DMS79 (cell line): Measurements from ENCODE around the gene CECR2.

Experiments
- DNase-seq: peaks from one replicate; lab custom pipeline; 2025; lab: John Stamatoyannopoulos, UW

CECR2 gene

DNA sequence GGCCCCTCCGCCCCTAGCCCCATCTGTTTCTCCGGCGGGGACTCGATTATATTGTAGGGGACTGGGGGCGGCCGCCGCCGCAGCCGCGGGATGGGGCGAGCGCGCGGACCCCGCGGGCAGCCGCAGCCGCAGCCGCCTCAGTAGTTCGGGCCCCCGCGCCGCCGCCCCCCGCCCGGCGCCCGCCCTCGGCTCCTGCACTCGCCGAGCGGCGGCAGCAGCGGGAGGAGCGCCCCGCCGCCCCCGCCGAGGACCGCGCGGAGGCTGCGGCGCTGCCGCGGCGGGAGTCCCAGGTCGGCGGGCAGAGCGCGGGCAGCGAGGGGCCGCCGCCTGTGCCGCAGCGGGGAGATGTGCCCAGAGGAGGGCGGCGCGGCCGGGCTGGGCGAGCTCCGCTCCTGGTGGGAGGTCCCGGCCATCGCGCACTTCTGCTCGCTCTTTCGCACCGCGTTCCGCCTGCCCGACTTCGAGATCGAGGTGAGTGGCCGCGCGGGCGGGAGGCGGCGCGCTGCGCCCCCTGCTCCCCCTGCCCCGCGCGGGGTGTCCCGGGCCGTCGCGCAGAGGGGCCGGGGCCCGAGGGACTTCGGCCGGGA lies at the start of gene CECR2:
Gene CECR2, plus strand, starts transcription at position 22 of the 587 bp plus-strand sequence. Its CDS starts 324 bp downstream, at position 346.
- DNase-seq = no peak

DNA sequence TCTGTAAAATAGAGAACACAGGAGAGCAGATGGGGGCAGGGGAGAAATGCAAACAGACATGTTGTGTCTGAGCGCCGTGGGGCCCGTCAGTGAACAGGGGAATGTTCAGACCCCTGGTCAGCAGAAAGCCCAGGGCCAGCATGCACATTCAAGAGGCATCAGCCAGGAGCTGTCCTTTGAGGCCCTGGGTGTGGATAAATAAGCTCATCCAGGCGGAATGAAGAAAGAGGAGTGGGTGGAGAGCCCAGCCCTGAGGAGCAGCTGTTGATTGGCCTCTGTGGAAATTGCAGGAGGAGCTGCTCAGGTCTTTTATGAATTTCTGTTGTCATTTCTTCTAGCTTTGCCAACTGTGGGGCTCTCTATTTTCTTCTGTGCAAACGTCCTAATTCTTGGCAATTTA lies 49.7 kb upstream of the CECR2 start:
- no peak for DNase-seq

DNA sequence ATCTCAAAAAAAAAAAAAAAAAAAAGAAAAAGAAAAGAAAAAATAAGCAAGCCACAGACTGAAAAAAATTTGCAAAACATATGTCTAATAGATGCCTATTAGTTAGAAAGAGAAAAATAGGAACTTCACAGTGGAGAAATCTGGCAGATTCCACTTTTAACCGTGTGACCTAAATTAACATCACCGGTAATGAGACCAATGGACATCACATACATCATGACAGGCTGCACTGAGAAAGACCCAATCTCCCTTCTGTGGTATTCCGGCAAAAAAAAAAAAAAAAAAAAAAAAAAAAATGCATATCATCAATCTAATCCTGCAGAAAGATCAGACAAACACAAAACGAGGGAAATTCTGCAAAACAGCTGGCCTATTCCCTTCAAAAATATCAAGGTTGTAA lies 46.7 kb upstream of the CECR2 start:
- no peak for DNase-seq

DNA sequence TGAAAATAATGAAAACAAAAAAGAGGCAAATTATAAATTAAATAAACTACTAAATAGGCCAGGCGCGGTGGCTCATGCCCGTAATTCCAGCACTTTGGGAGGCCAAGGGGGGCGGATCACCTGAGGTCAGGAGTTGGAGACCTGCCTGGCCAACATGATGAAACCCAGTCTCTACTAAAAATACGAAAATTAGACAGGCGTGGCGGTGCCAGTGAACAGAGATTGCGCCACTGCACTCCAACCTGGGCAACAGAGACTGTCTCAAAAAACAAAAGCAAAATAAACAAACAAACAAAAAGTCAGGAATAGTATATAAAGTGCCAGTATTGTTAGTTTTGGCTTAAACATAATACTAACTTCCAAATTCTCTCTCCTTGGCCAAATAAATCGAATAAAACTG lies 37.6 kb upstream of the CECR2 start:
- no peak for DNase-seq

DNA sequence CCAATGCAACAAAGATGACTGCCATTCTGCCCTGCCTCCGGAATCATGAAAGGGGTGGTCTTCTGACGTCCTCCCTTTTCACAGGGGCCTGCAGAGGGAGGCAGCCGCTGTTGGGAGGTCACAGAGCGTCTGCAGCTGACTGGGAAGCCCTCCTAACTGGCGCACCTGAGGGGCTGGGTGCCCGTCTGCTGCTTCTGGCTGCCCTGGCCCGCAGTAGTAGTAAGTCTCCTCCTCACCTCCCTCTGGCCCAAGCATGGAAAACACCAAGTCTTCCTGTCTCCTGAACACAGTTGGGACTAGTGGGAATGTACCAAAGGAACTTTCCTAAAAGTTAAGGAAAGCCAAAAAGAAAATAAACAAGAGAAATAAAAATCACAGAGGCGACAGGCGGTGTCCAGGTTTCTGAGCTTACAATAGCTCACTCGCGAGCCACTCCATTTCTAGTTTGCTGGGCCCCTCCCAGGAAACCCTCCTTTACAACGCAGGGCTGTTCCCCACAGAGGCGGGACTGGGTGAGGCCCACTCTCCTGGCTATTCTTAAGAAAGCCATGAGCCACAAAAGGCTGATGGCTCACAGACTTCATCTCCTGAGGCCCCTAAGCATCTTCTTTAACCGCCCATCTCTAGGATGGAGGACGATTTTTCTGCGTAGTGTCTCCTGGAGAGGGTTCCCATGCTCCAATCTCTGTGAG lies 37.0 kb upstream of the CECR2 start:
- DNase-seq = no peak

DNA sequence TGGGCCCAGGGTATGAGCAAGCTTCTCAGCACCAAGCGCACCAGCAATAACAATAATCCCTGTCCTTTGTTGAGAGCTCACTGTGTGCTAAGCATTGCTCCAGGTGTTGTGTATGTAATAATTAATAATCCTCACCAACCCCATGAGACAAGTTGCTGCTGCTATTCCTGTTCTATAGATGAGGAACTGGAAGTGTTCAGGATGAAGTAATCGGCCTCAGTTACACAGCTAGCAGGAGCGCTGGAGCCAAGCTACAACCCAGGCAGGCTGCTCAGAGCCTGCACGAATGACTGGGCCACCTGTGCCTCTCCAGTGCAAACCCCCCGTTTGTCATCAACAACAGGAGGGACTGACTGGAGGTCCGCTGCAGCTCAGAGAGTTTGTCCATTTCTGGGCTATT lies 35.2 kb upstream of the CECR2 start:
- DNase-seq = no peak

DNA sequence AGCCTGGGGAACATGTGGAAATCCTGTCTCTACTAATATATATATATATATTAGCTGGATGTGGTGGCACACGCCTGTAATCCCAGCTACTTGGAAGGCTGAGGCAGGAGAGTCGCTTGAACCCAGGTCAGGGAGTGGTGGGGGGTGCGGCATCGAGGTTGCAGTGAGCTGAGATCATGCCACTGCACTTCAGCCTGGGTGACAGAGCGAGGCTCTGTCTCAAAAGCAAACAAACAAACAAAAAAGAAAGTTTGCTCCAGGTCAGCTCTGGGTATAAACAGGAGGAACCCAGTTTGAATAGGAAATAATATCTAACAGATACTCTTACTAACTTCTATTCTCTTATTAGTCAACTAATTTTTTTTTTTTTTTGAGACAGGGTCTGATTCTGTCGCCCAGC lies 34.3 kb upstream of the CECR2 start:
- no peak for DNase-seq

DNA sequence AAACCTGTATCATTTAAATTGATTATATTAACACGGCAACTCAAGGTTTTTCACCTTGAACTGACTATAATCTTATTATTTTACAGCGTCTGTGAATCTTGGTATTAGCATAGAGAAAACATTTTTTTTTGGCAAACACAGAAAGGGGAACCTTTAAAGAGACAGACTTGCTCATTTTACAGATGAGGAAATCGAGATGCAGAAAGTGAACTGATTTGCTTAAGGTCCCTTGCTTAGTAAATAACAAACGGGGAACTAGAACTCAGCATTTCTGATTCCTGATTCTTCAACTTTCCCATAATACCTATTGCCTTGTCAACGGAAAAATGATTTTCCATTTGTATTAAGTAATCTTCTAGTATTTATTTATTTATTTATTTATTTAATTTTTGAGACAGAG lies 33.2 kb upstream of the CECR2 start:
- no peak for DNase-seq

DNA sequence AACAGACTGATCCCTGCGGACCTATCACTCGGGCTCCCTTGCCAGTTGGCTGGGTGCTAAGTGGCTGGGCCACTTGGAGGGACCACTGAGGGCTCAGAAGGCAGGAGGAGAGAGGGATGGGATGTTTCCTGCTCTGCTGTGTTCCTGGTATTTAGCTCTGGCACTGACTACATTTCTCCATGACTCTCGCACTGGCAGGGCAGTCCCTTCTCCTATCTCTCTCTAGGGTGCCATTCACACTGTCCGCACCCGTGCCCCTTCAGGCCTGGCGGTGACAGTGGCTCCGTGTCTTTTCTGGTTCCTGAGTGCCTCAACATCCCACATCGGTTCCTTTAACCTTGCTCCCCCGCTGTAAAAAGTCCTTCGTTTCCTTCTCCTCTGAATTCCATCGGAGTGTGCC lies 31.6 kb upstream of the CECR2 start:
- DNase-seq = no peak

DNA sequence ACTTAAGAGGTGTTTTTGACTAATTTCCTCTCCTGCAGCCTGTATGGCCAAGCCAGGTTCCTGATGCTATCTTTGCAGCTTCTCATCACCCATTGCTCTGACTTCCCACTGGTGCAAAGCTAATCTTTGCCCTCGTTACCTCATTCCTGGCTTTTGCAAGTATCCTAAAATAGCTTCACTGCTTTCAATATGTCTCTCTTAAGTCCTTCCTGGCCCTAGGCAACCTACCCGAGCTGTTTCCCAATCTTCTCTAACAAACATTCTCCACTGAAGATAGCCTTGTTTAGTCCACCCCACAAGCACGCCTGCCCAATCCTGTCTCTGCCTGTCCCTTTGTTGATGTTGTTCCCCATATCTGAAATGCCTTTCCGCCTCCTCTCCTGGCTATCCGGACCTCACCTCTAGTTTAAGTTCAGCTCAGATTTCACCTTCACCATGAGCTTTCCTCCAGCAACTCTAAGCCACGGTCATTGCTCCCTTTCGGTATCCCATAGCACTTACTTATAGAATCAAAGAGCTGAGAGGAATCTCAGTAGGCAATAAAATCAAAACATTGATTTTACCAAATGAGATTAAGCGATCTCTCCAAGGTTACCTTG lies 30.1 kb upstream of the CECR2 start:
- DNase-seq = no peak

DNA sequence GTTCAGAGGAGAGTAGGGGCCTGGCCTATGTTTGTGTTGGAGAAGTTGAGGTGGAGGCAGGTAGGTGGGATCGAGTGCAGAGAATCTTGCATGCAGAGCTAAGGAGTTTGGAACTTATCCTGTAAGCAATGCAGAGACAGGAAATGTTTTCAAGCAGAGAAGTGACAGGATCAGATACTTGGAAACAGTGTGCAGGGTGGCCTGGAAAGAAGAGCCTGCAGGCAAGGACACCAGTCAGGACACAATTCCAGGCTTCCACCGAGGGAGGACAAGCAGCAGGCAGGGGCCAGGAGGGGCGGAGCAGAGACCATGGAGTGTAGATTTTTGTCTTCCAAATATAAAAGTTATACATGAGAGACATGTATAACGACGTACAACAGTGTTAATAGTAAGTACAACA lies 26.9 kb upstream of the CECR2 start:
- DNase-seq = no peak

DNA sequence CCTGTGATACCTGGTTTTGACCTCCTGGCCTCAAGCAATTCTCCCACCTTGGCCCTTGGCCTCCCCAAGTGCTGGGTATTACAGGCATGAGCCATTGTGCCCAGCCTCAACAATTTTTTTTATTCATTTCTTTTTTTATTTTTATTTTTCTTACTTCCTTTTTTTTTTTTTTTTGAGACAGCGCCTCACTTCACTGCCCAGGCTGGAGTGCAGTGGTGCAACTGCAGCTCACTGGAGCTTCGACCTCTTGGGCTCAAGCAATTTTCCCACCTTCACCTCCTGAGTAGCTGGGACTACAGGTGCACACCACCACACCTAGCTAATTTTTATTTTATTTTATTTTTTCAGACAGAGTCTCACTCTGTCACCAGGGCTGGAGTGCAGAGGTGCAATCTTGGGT lies 25.5 kb upstream of the CECR2 start:
- no peak for DNase-seq

DNA sequence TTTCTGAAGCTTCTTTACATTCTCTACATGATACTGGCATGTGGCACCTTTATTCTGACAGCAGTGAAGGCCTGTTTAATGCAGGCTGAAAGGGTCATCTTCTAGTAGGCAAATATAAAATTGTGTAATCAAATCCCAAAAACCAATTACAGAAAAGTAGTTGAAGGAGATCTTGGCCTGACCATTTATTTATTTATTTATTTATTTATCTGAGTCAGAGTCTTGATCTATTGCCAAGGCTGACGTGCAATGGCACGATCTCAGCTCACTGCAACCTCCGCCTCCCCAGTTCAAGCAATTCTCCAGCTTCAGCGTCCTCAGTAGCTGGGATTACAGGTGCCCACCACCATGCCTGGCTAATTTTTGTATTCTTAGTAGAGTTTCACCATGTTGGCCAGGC lies 22.7 kb upstream of the CECR2 start:
- DNase-seq = no peak

DNA sequence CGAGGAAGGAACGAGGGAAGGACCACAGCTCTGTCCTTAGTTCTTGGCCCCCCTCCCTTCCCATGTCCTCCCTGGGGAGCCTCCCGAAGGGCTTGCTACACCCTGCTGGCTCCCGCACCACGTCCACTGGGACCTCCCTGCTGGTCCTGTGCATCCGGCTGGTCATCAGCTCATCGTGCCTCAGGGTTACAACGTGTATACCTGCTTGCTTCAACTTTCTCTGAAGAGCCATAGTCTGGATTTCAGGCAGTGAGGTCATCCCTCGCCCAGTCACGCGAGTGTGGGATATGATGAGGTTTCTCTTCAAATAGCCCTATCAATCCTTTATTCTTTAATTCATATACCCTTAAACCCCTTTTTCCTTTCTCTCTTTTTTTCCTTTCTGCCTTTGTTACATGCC lies 21.5 kb upstream of the CECR2 start:
- no peak for DNase-seq

DNA sequence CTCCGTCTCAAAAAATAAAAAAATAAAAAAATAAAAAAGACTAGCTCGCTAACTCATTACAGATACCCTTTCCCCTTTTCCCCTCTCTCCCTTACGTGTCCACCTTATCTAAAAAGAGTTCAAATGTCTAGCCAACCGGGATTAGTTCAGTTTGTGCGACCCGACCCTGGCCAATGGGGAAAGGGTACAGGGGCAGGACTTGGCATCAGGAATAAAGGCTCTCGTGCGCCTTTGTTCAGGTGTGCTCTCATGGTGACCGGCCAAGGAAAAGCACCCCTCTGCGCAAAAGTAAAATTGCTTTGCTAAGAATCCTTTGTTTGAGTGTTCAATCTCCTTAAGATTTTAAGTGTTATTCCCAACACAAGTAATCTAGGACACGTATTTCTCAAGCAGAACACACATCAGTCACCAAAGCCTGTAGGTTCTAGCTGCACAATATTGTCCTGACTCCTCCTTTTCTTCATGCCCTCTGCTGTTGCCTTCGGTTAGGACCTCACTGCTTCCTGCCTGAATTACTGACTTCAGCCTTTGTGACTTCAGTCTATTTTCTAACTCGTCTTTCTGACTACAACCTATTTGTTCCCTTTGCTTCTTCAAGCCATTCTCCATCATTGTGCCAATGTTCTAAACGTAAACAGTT lies 20.7 kb upstream of the CECR2 start:
- DNase-seq = no peak

DNA sequence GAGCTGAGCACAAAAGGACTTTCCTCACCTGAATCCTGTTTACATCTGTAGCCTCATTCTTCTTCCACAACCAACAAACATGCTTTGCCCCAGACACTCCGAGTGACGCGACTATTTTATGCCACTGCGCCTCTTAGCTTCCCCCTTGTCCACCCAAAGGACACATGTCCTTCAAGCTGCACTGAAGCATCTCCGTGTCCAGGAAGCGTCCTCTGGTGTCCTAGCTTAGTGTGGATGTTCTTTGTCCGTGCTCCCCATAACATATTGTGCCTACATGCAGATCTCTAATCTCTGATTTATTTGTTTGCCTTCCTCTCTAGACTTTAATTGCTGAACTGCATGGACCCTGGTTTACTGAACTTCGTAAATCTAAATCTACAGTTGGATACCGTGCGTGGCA lies 20.1 kb upstream of the CECR2 start:
- DNase-seq = no peak

DNA sequence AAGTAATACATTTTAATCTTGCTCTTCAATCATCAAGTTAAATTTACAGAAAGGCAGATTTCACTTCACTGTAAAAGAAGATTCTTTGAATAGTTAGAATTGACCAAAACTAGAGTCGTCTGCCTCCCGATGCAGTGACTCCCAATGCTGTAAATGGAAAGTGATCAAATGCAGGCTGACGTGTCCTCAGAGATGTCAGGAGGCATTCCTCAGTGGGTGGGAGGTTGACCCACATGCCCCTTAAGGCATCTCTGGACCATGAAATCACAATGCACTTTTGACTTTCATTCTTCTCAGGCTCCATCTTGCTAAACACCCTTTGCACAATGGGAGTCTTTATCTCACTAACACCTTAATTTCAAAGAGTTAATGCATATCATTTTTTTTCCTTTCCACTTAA lies 19.0 kb upstream of the CECR2 start:
- DNase-seq = no peak

DNA sequence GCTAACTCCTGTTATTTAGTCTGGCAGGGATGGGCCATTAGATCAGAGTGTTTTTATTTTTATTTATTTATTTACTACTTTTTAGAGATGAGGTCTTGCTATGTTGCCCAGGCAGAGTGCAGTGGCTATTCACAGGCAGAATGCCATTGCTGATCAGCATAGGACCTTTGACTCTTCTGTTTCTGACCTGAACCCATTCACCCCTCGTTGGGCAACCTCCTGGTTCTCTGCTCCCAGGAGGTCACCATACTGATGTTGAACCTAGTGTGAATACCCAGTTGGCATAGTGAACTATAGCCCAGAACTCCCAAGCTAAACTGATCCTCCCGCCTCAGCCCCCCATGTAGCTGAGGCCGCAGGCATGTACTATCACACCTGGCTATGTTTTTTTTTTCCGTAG lies 16.5 kb upstream of the CECR2 start:
- no peak for DNase-seq

DNA sequence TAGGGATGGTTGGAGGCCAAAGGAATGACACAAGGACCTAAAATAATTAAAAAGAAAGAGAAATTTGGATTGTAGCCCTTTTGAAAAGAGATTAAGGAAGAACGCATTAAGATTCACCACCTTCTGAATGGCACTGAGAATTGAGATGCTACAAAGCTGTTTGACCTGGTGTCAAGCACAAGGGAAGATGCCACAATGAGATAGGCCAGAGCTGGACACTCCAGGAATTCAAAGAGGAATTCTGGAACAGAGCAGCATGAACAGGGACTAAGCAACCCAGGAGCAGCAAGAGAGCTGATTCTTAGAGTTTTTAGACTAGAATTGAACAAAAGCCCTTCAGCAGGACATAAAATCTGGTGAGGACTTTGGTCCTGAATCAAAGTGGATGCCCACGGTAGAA lies 11.6 kb upstream of the CECR2 start:
- no peak for DNase-seq

DNA sequence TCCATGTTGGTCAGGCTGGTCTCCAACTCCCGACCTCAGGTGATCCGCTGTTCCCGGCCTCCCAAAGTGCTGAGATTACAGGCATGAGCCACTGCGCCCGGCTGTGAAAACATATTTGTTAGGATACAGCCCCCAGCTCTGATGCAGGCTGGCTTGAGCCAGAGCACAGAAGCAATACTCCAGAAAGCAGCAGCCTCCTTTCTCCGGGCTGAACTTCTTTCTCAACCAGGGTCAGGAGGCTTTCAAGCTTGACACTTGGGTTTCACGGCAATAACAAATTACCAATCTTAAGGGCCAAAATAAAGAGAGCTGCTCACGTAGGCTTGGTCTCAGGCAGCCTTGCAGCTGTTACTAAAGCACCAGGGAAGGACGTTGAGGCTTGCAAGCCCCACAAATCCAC lies 10.8 kb upstream of the CECR2 start:
- DNase-seq = no peak

DNA sequence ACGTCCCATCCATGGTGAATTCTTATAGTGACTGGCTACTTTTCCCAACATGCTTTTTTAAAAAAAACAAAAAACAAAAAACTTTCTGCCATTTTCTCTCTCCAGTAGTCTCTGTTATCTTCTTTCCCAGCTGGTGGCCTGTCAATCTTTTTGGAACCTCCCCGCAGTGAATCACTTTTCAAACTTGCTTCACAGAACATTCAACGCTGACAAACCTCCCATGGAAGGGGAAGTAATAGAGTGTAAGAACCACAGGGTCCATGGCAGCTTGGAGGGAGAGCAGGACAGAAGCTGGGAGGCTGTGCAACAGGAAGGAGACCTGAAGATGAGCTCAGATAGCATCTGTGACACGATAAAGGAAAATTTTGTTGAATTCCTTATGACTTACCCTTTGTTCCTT lies 9.8 kb upstream of the CECR2 start:
- no peak for DNase-seq

DNA sequence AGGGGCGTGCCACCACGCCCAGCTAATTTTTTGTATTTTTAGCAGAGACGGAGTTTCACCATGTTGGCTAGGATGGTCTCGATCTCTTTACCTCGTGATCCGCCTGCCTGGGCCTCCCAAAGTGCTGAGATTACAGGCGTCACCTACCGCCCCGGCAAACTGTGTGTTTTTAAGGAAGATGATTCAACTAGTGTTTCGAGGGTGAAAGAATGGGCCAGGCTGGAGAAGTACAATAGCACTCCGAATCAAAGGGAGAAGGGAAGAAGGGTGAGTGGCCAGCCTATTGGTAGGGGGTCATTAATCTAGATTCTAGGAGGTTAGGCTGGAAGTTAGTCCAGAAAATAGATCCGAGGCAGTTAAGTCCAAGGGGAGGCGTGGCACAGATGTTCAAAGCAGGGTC lies 2.9 kb upstream of the CECR2 start:
- no peak for DNase-seq

DNA sequence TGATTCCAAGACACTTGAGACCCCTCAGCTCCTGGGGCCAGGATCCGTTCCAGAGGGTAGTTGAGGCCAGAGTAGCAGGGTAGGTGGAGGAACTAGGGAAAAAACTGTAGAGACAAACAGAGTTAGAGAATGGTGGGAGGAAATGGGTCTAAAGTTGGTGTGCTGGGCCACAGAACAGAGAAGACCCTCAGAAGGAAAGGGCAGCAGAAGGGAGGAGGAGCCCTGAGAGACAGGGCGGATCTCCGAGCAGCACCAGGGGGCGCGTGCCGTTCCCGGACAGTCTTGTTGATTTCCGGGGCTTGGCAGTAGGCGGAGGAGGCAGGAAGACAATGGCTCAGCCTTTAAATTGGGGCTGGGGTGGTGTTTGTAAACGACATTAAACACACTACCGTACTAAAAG lies 2.4 kb upstream of the CECR2 start:
- no peak for DNase-seq
